HepG2 (cell line): ENCODE measurements around the gene DNAJA3. TPM values are rescaled to one million over a fixed set of nuclear protein-coding genes. Genes with fewer than 3 reads are reported as not detected.

Experiments used
- FOXA1 ChIP-seq, 2 experiments: fragments of 450-650 bp in 1 of 2; sonication (generic) in 1 of 2; formaldehyde crosslinking in 1 of 2; IDR thresholded peaks; 2 replicates each; pipeline versions ENCODE4 v1.4.0 to v1.6.1; 2016 to 2020; ENCODE audit warnings: missing genetic modification reagents in 1 of 2
- HIC2 ChIP-seq: sonication (generic); formaldehyde crosslinking; IDR thresholded peaks from 2 replicates; pipeline ENCODE4 v1.9.0; 2022; ENCODE audit warnings: low read depth, missing genetic modification reagents
- JDP2 ChIP-seq: sonication (generic); formaldehyde crosslinking; IDR thresholded peaks from 2 replicates; pipeline ENCODE4 v1.8.1; 2022; ENCODE audit warnings: missing genetic modification reagents, borderline replicate concordance
- MBD4 ChIP-seq: IDR thresholded peaks from 2 replicates; pipeline ENCODE4 v1.6.1; 2012; ENCODE audit warnings: low read length, inconsistent platforms, borderline replicate concordance
- MXD1 ChIP-seq: sonication (generic); formaldehyde crosslinking; IDR thresholded peaks from 2 replicates; pipeline ENCODE4 v1.4.0; 2020; ENCODE audit warnings: mild to moderate bottlenecking, missing genetic modification reagents
- MXD4 ChIP-seq: IDR thresholded peaks from 2 replicates; pipeline ENCODE4 v1.6.1; 2016; ENCODE audit warnings: mild to moderate bottlenecking, missing biosample characterization, missing genetic modification reagents
- NFE2L2 ChIP-seq: fragments of 150-350 bp; IDR thresholded peaks from 2 replicates; pipeline ENCODE4 v1.6.1; 2014; ENCODE audit warnings: low read length
- POLR2AphosphoS2 ChIP-seq: IDR thresholded peaks from 2 replicates; pipeline ENCODE4 v1.6.1; 2011; ENCODE audit warnings: low read depth, low read length, improper control_type of control experiment
- RORA ChIP-seq: sonication (generic); formaldehyde crosslinking; IDR thresholded peaks from 2 replicates; pipeline ENCODE4 v1.5.0; 2020; ENCODE audit warnings: mild to moderate bottlenecking, missing genetic modification reagents, moderate library complexity
- SALL2 ChIP-seq: sonication (generic); formaldehyde crosslinking; IDR thresholded peaks from 2 replicates; pipeline ENCODE4 v1.8.1; 2023; ENCODE audit warnings: mild to moderate bottlenecking, missing genetic modification reagents, inconsistent platforms
- SIN3B ChIP-seq: fragments of 150-350 bp; IDR thresholded peaks from 2 replicates; pipeline ENCODE4 v1.6.1; 2014; ENCODE audit warnings: low read length
- TBL1XR1 ChIP-seq: fragments of 150-350 bp; IDR thresholded peaks from 2 replicates; pipeline ENCODE4 v1.6.1; 2014; ENCODE audit warnings: borderline replicate concordance, low read length; ENCODE audit not compliant: partially characterized antibody
- THAP11 ChIP-seq: IDR thresholded peaks from 2 replicates; pipeline ENCODE4 v1.6.1; 2016; ENCODE audit warnings: missing biosample characterization, missing genetic modification reagents
- ZFP1 ChIP-seq: IDR thresholded peaks from 2 replicates; pipeline ENCODE4 v1.6.1; 2016
- ZNF138 ChIP-seq: sonication (generic); formaldehyde crosslinking; IDR thresholded peaks from 2 replicates; pipeline ENCODE4 v1.5.0; 2020; ENCODE audit warnings: mild to moderate bottlenecking, low read depth, missing genetic modification reagents
- ZNF232 ChIP-seq: sonication (generic); formaldehyde crosslinking; IDR thresholded peaks from 2 replicates; pipeline ENCODE4 v1.4.0; 2020; ENCODE audit warnings: missing genetic modification reagents, borderline replicate concordance
- ZNF3 ChIP-seq: IDR thresholded peaks from 2 replicates; pipeline ENCODE4 v1.7.0; 2017; ENCODE audit warnings: inconsistent platforms
- ZNF431 ChIP-seq: sonication (generic); formaldehyde crosslinking; IDR thresholded peaks from 2 replicates; pipeline ENCODE4 v1.9.0; 2022; ENCODE audit warnings: missing genetic modification reagents, low read depth, mild to moderate bottlenecking, borderline replicate concordance
- ZNF44 ChIP-seq: sonication (generic); formaldehyde crosslinking; IDR thresholded peaks from 2 replicates; pipeline ENCODE4 v1.5.1; 2020; ENCODE audit warnings: mild to moderate bottlenecking, missing genetic modification reagents
- ZNF552 ChIP-seq: sonication (generic); formaldehyde crosslinking; IDR thresholded peaks from 2 replicates; pipeline ENCODE4 v1.9.0; 2022; ENCODE audit warnings: missing genetic modification reagents, mild to moderate bottlenecking, borderline replicate concordance
- ZNF788 ChIP-seq: sonication (generic); formaldehyde crosslinking; IDR thresholded peaks from 2 replicates; pipeline ENCODE4 v1.5.0; 2020; ENCODE audit warnings: mild to moderate bottlenecking, missing genetic modification reagents, borderline replicate concordance
- ZNF841 ChIP-seq: sonication (generic); formaldehyde crosslinking; IDR thresholded peaks from 2 replicates; pipeline ENCODE4 v1.8.1; 2023; ENCODE audit warnings: missing genetic modification reagents, borderline replicate concordance
- polyA plus RNA-seq, 8 experiments: library from polyadenylated mRNA; depleted of rRNA in 3 of 8; stranded (reverse) in 7 of 8; unstranded in 1 of 8; fragments of >200 nt; fragmentation: Illumina TruSeq in 4 of 8; extraction: Trizol in 4 of 8; gene quantifications; 2 replicates each; pipeline versions ENCODE4 v1.2.1 to v1.2.3, GENCODE V29; 2011 to 2016; ENCODE audit warnings: low read depth in 4 of 8, missing spikeins in 1 of 8, mixed read lengths in 1 of 8; ENCODE audit not compliant: insufficient read depth in 1 of 8
- total RNA-seq, 5 experiments: library from RNA; depleted of rRNA; stranded (reverse); fragments of >200 nt; fragmentation: Illumina TruSeq; extraction: Trizol; gene quantifications; 2 replicates each; pipeline ENCODE4 v1.2.3, GENCODE V29; 2016; ENCODE audit warnings: low read depth in 1 of 5
- TF ChIP-seq, protein P1 (sequence below): sonication (generic); formaldehyde crosslinking; IDR thresholded peaks from 2 replicates; pipeline ENCODE4 v1.8.1; 2023; ENCODE audit warnings: mild to moderate bottlenecking, inconsistent platforms, moderate library complexity, missing genetic modification reagents, borderline replicate concordance
- TF ChIP-seq, protein P2 (sequence below): IDR thresholded peaks from 2 replicates; pipeline ENCODE4 v1.6.1; 2016; ENCODE audit warnings: missing biosample characterization, missing genetic modification reagents, low read depth
- TF ChIP-seq, protein P3 (sequence below): sonication (generic); formaldehyde crosslinking; IDR thresholded peaks from 2 replicates; pipeline ENCODE4 v1.4.0; 2020; ENCODE audit warnings: missing genetic modification reagents, mild to moderate bottlenecking, borderline replicate concordance

Gene DNAJA3
- total and polyA plus RNA-seq, 2 of the 13 experiments (the other 11 are each of a cell fraction or from before 2014, with no cell fraction given) = 77.0 to 83.3 TPM

DNA sequence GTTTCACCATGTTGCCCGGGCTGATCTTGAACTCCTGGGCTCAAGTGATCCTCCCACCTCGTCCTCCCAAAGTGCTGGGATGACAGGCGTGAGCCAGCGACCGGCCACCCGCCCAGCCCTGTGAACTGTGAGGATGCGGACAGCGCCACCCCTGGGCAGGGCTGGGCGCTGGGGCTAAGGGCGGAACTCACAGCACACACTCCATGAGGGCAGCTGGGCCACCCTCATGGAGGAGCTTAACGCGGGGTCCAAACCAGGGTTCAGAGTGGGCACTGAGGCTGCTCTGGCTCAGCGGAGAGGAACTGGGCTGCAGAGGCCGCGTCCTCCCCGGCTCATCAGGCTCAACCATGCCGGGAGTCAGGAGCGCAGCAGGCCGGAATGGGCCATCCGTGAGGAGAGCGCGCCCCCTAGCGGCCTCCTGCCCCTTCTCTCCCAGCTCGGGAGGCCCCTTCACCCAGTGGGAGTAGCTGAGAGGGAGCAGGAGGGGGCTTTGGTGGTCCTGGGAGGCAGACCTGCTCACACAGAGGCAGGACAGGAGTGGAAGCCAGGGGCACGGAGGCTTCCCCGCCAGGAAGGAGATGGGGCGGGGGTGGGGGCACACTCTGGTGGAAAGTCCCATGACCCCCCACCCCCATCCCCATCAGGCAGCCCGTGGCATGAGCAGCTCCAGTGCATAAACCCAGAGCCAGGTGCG, 23.1 kb upstream of the DNAJA3 start (continued):
- TF ChIP-seq HIC2 (CRISPR knock-in tag) = 0 out of 2 replicates have a peak, but pooled peaks have one; percentile 24
- TF ChIP-seq NFE2L2 = no peak
- TF ChIP-seq, protein P1, sequence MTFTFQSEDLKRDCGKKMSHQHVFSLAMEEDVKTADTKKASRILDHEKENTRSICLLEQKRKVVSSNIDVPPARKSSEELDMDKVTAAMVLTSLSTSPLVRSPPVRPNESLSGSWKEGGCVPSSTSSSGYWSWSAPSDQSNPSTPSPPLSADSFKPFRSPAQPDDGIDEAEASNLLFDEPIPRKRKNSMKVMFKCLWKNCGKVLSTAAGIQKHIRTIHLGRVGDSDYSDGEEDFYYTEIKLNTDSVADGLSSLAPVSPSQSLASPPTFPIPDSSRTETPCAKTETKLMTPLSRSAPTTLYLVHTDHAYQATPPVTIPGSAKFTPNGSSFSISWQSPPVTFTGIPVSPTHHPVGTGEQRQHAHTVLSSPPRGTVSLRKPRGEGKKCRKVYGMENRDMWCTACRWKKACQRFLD = peak; percentile 64; the same call in 1 of the 2 replicates
- TF ChIP-seq SIN3B = no peak
- no peak for TF ChIP-seq ZNF841 (CRISPR knock-in tag)
- no peak for TF ChIP-seq POLR2AphosphoS2
- TF ChIP-seq ZNF138 (CRISPR knock-in tag) = no peak
- no peak for TF ChIP-seq FOXA1 (IDR thresholded peaks at IDR 0.05)
- no peak for TF ChIP-seq FOXA1 (CRISPR knock-in tag; IDR thresholded peaks at IDR 0.05)
- TF ChIP-seq ZNF431 (CRISPR knock-in tag) = no peak
- TF ChIP-seq ZNF44 (CRISPR knock-in tag) = no peak
- TF ChIP-seq, protein P2, sequence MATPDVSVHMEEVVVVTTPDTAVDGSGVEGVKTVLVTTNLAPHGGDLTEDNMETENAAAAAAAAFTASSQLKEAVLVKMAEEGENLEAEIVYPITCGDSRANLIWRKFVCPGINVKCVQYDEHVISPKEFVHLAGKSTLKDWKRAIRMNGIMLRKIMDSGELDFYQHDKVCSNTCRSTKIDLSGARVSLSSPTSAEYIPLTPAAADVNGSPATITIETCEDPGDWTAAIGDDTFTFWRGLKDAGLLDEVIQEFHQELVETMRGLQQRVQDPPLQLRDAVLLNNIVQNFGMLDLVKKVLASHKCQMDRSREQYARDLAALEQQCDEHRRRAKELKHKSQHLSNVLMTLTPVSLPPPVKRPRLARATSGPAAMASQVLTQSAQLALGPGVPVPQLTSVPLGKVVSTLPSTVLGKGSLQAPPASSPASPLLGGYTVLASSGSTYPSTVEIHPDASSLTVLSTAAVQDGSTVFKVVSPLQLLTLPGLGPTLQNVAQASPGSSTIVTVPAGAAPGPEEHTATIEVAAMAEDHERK (CRISPR knock-in tag) = no peak
- TF ChIP-seq ZNF552 = no peak
- 0 out of 2 replicates have a peak, but pooled peaks have one; percentile 67 for TF ChIP-seq SALL2
- TF ChIP-seq THAP11 (CRISPR knock-in tag) = no peak
- no peak for TF ChIP-seq ZNF3 (CRISPR knock-in tag)
- TF ChIP-seq MBD4 = no peak
- TF ChIP-seq RORA (CRISPR knock-in tag) = no peak
- peak; percentile 26; the same call in 1 of the 2 replicates for TF ChIP-seq ZNF232 (CRISPR knock-in tag)
- TF ChIP-seq, protein P3, sequence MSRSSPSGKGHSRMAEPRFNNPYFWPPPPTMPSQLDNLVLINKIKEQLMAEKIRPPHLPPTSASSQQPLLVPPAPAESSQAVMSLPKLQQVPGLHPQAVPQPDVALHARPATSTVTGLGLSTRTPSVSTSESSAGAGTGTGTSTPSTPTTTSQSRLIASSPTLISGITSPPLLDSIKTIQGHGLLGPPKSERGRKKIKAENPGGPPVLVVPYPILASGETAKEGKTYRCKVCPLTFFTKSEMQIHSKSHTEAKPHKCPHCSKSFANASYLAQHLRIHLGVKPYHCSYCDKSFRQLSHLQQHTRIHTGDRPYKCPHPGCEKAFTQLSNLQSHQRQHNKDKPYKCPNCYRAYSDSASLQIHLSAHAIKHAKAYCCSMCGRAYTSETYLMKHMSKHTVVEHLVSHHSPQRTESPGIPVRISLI (CRISPR knock-in tag) = peak; percentile 44; the same call in 1 of the 2 replicates
- TF ChIP-seq MXD1 (CRISPR knock-in tag) = peak; percentile 49; the same call in 1 of the 2 replicates
- TF ChIP-seq ZFP1 (CRISPR knock-in tag) = no peak
- TF ChIP-seq MXD4 (CRISPR knock-in tag) = 0 out of 2 replicates have a peak, but pooled peaks have one; percentile 40
- TF ChIP-seq JDP2 (CRISPR knock-in tag) = no peak
- TF ChIP-seq TBL1XR1 = no peak
- TF ChIP-seq ZNF788 (CRISPR knock-in tag) = peak; percentile 52; the same call in 1 of the 2 replicates
